Neuronal stem cell (in vitro differentiated cells): Measurements from ENCODE around the gene PKN3.
A peak's percentile ranks its signal among the peaks of the same experiment; 100 is the strongest.

Experiments used
- DNase-seq: peaks from one replicate; pipeline ENCODE4 v3.0.0-alpha.2; 2013; ENCODE audit warnings: low spot score
- H2AFZ ChIP-seq: one replicate; pipeline ENCODE4 v1.6.1; 2013; ENCODE audit warnings: mild to moderate bottlenecking, low read length, inconsistent platforms
- H2AK5ac ChIP-seq: 2 replicates; pipeline ENCODE4 v1.6.1; 2013; ENCODE audit warnings: low read depth, mild to moderate bottlenecking, inconsistent platforms, low read length, moderate library complexity, mixed read lengths
- H2BK120ac ChIP-seq: 2 replicates; pipeline ENCODE4 v1.6.1; 2013; ENCODE audit warnings: low read depth, mild to moderate bottlenecking, inconsistent platforms, low read length, moderate library complexity, mixed read lengths
- H2BK12ac ChIP-seq: one replicate; pipeline ENCODE4 v1.6.1; 2013; ENCODE audit warnings: low read length, inconsistent platforms
- H2BK15ac ChIP-seq: 2 replicates; pipeline ENCODE4 v1.6.1; 2013; ENCODE audit warnings: mild to moderate bottlenecking, low read length, inconsistent platforms, mixed read lengths
- H2BK5ac ChIP-seq: one replicate; pipeline ENCODE4 v1.6.1; 2013; ENCODE audit warnings: inconsistent platforms, mild to moderate bottlenecking, low read length, moderate library complexity
- H3K14ac ChIP-seq: one replicate; pipeline ENCODE4 v1.6.1; 2013; ENCODE audit warnings: low read length, inconsistent platforms
- H3K18ac ChIP-seq: 2 replicates; pipeline ENCODE4 v1.6.1; 2013; ENCODE audit warnings: low read length, inconsistent platforms
- H3K23ac ChIP-seq: 2 replicates; pipeline ENCODE4 v1.6.1; 2013; ENCODE audit warnings: low read depth, mild to moderate bottlenecking, mixed read lengths, low read length, inconsistent platforms; ENCODE audit not compliant: poor library complexity
- H3K27ac ChIP-seq: replicated peaks from 3 replicates; pipeline ENCODE4 v1.5.1; 2013; ENCODE audit warnings: low read length, inconsistent platforms
- H3K27me3 ChIP-seq, 3 experiments: 2 replicates each; pipeline ENCODE4 v1.6.1; 2013; ENCODE audit warnings: low read length in 3 of 3, mild to moderate bottlenecking in 2 of 3, inconsistent platforms in 1 of 3, low read depth in 1 of 3, mixed read lengths in 1 of 3, moderate library complexity in 1 of 3; ENCODE audit not compliant: control insufficient read depth in 3 of 3, insufficient read depth in 3 of 3
- H3K36me3 ChIP-seq, 2 donors: replicated peaks in 1 of 2; 2 replicates each; pipeline ENCODE4 v1.6.1; 2013; ENCODE audit warnings: low read length in 2 of 2; ENCODE audit not compliant: control insufficient read depth in 2 of 2, insufficient read depth in 2 of 2
- H3K4ac ChIP-seq: 2 replicates; pipeline ENCODE4 v1.6.1; 2013; ENCODE audit warnings: inconsistent platforms, mild to moderate bottlenecking, low read length, moderate library complexity
- H3K4me1 ChIP-seq, 2 donors: 1 replicate in 1 of 2; 2 replicates in 1 of 2; pipeline ENCODE4 v1.6.1; 2013; ENCODE audit warnings: low read length in 2 of 2, low read depth in 1 of 2; ENCODE audit not compliant: control insufficient read depth in 2 of 2, insufficient read depth in 1 of 2
- H3K4me2 ChIP-seq: one replicate; pipeline ENCODE4 v1.6.1; 2013; ENCODE audit warnings: mild to moderate bottlenecking, low read length, inconsistent platforms; ENCODE audit not compliant: insufficient read depth, poor library complexity, severe bottlenecking
- H3K4me3 ChIP-seq, 2 donors: 2 replicates each; pipeline ENCODE4 v1.5.1; 2013; ENCODE audit warnings: low read length in 2 of 2, mild to moderate bottlenecking in 2 of 2, inconsistent platforms in 1 of 2, moderate library complexity in 1 of 2
- H3K79me1 ChIP-seq: one replicate; pipeline ENCODE4 v1.6.1; 2013; ENCODE audit warnings: low read depth, mild to moderate bottlenecking, inconsistent platforms, low read length, moderate library complexity
- H3K9ac ChIP-seq: one replicate; pipeline ENCODE4 v1.6.1; 2013; ENCODE audit warnings: mild to moderate bottlenecking, low read depth, low read length, inconsistent platforms; ENCODE audit not compliant: poor library complexity
- H3K9me3 ChIP-seq, 2 donors: replicated peaks in 1 of 2; 2 replicates each; pipeline versions ENCODE3 to v1.6.1; 2013; ENCODE audit warnings: low read length in 2 of 2, mild to moderate bottlenecking in 2 of 2, inconsistent platforms in 1 of 2, low read depth in 1 of 2, mixed read lengths in 1 of 2, moderate library complexity in 1 of 2; ENCODE audit not compliant: control insufficient read depth in 2 of 2, insufficient read depth in 1 of 2
- H4K8ac ChIP-seq: one replicate; pipeline ENCODE4 v1.6.1; 2013; ENCODE audit warnings: low read depth, mild to moderate bottlenecking, inconsistent platforms, low read length, moderate library complexity
- H4K91ac ChIP-seq: one replicate; pipeline ENCODE4 v1.6.1; 2013; ENCODE audit warnings: low read length, low read depth, mild to moderate bottlenecking, inconsistent platforms; ENCODE audit not compliant: poor library complexity
- WGBS, 2 donors: extraction: QIAGEN DNeasy Blood & Tissue Kit; methylation state at CpG; one replicate each; pipeline ENCODE4 v1.1.7; 2013; ENCODE audit warnings: missing lambda C conversion rate in 2 of 2, mixed read lengths in 1 of 2; ENCODE audit not compliant: insufficient read length in 2 of 2, insufficient replicate concordance in 1 of 2; ENCODE audit errors: extremely low coverage in 2 of 2; 5-methylcytosine and 5-hydroxymethylcytosine counted together

PKN3 gene

DNA sequence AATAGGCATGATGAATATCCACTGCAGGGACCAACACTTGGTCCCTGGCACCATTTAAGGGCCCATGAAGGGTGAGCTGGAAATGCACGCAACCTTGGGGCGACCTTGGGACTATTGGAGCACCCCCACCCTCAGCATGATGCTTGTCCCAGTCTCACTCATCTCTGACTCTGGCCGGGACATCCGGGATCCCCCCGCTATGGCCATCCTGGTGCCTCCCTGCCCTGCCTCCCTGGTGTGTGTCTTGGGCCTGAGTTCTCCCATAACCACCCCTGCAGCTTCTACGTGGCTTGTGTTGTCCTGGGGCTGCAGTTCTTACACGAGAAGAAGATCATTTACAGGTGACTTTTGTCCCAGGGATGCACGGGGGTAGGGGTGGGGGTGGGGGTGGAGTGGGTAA, 15.7 kb downstream of the PKN3 start:
- Histone ChIP-seq H3K27ac (no peak overlapping the region), H2BK5ac (no peak overlapping the region), H3K36me3 (peaks cover 18 to 64% of the 10 kb centered on the region in 2 donors), H3K23ac (no peak overlapping the region), H3K4ac (no peak overlapping the region), H3K4me1 (peaks cover 0 to 2% of the 10 kb centered on the region in 2 donors), H3K14ac (no peak overlapping the region), H2BK12ac (no peak overlapping the region), H4K91ac (no peak overlapping the region), H3K9me3 (no peaks in the 10 kb centered on the region), H3K18ac (no peak overlapping the region), H3K4me3 (no peak overlapping the region), H2AFZ (no peak overlapping the region), H2BK120ac (no peak overlapping the region), H2AK5ac (no peak overlapping the region), H3K9ac (no peak overlapping the region), H4K8ac (peak overlapping the region; percentile 43), H3K79me1 (no peaks in the 10 kb centered on the region), H3K4me2 (no peak overlapping the region), H2BK15ac (no peak overlapping the region), H3K27me3 (no peaks in the 10 kb centered on the region)
- no CpG with 5 or more reads among the region's 8 CpGs for WGBS, 2 donors
- DNase-seq = no peak

DNA sequence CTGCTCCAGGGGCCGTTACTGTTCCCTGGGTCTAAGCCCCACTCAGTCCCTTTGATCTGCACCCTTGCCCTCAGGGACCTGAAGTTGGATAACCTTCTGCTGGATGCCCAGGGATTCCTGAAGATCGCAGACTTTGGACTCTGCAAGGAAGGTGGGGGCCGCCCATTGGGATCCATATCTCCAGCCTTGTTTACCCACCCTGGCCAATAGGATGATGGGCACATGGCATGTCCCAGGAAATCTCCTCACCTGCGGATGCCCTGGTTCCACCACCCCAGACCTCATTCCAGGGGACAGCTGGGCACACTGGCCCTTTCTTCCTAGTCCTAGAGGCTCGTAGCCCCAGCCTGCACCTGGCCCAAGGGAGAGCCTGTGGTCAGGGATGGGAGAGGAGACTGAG, 16.2 kb downstream of the PKN3 start:
- Histone ChIP-seq H4K8ac (no peak overlapping the region), H3K4me2 (no peak overlapping the region), H3K4me1 (peaks cover 0 to 5% of the 10 kb centered on the region in 2 donors), H3K18ac (no peak overlapping the region), H3K36me3 (peaks cover 18 to 60% of the 10 kb centered on the region in 2 donors), H3K4ac (no peak overlapping the region), H3K79me1 (no peaks in the 10 kb centered on the region), H3K27ac (no peak overlapping the region), H3K9ac (no peak overlapping the region), H3K27me3 (no peaks in the 10 kb centered on the region), H2BK15ac (no peak overlapping the region), H3K23ac (no peak overlapping the region), H4K91ac (no peak overlapping the region), H3K14ac (no peak overlapping the region), H2AK5ac (no peak overlapping the region), H2BK12ac (no peak overlapping the region), H2BK5ac (no peak overlapping the region), H3K9me3 (no peaks in the 10 kb centered on the region), H2BK120ac (no peak overlapping the region), H3K4me3 (no peak overlapping the region), H2AFZ (no peak overlapping the region)
- no CpG with 5 or more reads among the region's 5 CpGs for WGBS, 2 donors
- DNase-seq = no peak

DNA sequence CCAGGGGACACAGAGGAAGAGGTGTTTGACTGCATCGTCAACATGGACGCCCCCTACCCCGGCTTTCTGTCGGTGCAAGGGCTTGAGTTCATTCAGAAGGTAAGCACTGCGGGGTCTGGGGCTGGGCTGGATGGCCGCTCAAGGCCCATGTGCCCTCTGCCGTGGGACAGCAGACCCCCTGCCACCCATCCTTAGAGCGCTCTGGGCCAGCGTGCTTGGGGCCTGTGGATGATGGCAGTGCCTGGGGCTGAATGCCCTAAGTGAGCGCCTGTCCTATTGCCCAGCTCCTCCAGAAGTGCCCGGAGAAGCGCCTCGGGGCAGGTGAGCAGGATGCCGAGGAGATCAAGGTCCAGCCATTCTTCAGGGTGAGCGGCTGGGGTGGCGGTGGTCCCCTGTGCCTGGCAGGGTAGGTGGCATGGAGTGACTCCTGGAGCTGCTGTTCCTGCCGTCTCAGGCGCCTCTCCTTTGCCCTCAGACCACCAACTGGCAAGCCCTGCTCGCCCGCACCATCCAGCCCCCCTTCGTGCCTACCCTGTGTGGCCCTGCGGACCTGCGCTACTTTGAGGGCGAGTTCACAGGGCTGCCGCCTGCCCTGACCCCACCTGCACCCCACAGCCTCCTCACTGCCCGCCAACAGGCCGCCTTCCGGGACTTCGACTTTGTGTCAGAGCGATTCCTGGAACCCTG, 17.8 kb downstream of the PKN3 start:
- Histone ChIP-seq H3K4me2 (no peak overlapping the region), H2BK15ac (no peak overlapping the region), H4K8ac (no peak overlapping the region), H3K23ac (peak overlapping the region; percentile 43), H2BK5ac (peak overlapping the region; percentile 53), H4K91ac (no peak overlapping the region), H3K18ac (no peak overlapping the region), H3K79me1 (no peaks in the 10 kb centered on the region), H2BK120ac (no peak overlapping the region), H3K4me1 (peaks cover 0 to 12% of the 10 kb centered on the region in 2 donors), H2AK5ac (no peak overlapping the region), H3K4me3 (no peak overlapping the region), H3K9ac (no peak overlapping the region), H3K4ac (no peak overlapping the region), H3K36me3 (peaks cover 10 to 44% of the 10 kb centered on the region in 2 donors), H3K9me3 (no peaks in the 10 kb centered on the region), H2AFZ (no peak overlapping the region), H3K27me3 (no peaks in the 10 kb centered on the region), H3K27ac (no peak overlapping the region), H2BK12ac (peak overlapping the region; percentile 22), H3K14ac (no peak overlapping the region)
- no CpG with 5 or more reads among the region's 30 CpGs for WGBS, 2 donors
- no peak for DNase-seq

DNA sequence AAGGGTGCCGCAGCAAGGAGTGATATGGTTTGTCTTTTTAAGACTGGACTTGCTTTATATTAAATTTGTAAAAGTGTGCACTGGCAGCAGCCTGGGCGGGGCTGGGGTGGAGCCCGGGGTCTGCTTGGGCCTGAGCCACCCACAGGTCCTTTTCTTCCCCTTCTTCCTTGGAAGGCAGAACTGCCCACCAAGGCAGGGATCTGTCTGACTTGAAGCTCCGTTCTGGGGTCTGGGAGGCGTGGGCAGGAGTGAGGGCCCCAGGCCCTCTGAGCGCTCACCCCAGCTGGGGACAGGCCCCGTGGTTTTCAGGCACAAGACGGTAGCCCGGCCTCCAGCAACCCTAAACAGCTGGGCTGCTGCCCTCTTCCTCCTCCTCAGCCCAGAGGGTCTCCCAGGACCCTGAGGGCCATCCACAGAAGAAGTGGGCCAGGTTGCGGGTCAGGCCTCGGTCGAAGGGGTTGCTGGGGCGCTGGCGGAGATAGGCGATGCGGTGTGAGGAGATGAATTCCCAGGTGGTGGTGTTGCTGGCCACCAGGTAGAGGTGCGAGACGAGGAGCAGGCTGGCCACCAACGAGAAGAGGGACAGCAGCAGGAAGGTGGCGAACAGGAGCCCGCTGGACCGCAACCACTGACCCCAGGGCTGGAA, 18.7 kb downstream of the PKN3 start:
- Histone ChIP-seq H3K4me1 (peaks cover 0 to 13% of the 10 kb centered on the region in 2 donors), H2BK5ac (peak overlapping the region; percentile 53), H4K8ac (no peak overlapping the region), H3K14ac (no peak overlapping the region), H3K4me3 (no peak overlapping the region), H2BK15ac (no peak overlapping the region), H2BK120ac (no peak overlapping the region), H2BK12ac (no peak overlapping the region), H3K27ac (no peak overlapping the region), H3K9ac (peak overlapping the region; percentile 70), H3K9me3 (no peaks in the 10 kb centered on the region), H3K23ac (no peak overlapping the region), H3K36me3 (peaks cover 10 to 38% of the 10 kb centered on the region in 2 donors), H3K4ac (no peak overlapping the region), H3K27me3 (no peaks in the 10 kb centered on the region), H3K4me2 (no peak overlapping the region), H2AFZ (no peak overlapping the region), H4K91ac (no peak overlapping the region), H3K79me1 (no peaks in the 10 kb centered on the region), H2AK5ac (no peak overlapping the region), H3K18ac (no peak overlapping the region)
- no peak for DNase-seq
- no CpG with 5 or more reads among the region's 22 CpGs for WGBS, 2 donors
